ENCODE results near the gene BPIFB6. TPM values are rescaled to one million over a fixed set of nuclear protein-coding genes. Genes with fewer than 3 reads are reported as not detected.

BPIFB6 gene
- total RNA-seq, 3 donors from 2014 or later = not detected

DNA sequence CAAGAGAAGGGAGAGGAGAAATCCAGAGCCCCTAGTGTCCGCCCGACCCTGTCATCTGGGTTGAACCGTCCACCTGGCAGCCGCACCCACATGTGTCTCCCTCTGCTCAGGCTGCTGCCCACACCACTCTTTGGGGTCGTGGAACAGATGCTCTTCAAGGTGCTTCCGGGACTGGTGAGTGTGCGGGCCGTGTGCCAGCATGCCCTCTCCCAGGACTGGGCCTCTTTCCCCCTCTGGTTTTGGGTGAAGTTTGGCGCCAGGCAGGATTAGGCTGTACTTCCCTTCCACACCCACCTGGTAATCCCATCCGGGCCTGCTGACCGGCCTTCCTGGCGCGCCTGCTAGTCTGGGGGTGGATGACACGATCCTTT, 30.2 kb downstream of the BPIFB6 start:
- H3K4me3 ChIP-seq = no peak overlapping the region
- H3K36me3 ChIP-seq = no peaks in the 10 kb centered on the region
- H3K9me3 ChIP-seq = no peaks in the 10 kb centered on the region
- intact Hi-C loops (cut with DNase I; ENCODE audit: low total_unique reads) = no loop called here
- TF ChIP-seq POLR2A (IDR thresholded peaks at IDR 0.05) (no peak), POLR2AphosphoS5 (IDR thresholded peaks at IDR 0.05) (no peak)
- TF ChIP-seq, protein P1, sequence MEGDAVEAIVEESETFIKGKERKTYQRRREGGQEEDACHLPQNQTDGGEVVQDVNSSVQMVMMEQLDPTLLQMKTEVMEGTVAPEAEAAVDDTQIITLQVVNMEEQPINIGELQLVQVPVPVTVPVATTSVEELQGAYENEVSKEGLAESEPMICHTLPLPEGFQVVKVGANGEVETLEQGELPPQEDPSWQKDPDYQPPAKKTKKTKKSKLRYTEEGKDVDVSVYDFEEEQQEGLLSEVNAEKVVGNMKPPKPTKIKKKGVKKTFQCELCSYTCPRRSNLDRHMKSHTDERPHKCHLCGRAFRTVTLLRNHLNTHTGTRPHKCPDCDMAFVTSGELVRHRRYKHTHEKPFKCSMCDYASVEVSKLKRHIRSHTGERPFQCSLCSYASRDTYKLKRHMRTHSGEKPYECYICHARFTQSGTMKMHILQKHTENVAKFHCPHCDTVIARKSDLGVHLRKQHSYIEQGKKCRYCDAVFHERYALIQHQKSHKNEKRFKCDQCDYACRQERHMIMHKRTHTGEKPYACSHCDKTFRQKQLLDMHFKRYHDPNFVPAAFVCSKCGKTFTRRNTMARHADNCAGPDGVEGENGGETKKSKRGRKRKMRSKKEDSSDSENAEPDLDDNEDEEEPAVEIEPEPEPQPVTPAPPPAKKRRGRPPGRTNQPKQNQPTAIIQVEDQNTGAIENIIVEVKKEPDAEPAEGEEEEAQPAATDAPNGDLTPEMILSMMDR (IDR thresholded peaks at IDR 0.05) = no peak
- H3K4me1 ChIP-seq = no peaks in the 10 kb centered on the region
- DNase-seq (ENCODE audit: low spot score in 2 of 2) = no peak
- no peak overlapping the region for H3K27ac ChIP-seq
- H3K27me3 ChIP-seq = no peaks in the 10 kb centered on the region

DNA sequence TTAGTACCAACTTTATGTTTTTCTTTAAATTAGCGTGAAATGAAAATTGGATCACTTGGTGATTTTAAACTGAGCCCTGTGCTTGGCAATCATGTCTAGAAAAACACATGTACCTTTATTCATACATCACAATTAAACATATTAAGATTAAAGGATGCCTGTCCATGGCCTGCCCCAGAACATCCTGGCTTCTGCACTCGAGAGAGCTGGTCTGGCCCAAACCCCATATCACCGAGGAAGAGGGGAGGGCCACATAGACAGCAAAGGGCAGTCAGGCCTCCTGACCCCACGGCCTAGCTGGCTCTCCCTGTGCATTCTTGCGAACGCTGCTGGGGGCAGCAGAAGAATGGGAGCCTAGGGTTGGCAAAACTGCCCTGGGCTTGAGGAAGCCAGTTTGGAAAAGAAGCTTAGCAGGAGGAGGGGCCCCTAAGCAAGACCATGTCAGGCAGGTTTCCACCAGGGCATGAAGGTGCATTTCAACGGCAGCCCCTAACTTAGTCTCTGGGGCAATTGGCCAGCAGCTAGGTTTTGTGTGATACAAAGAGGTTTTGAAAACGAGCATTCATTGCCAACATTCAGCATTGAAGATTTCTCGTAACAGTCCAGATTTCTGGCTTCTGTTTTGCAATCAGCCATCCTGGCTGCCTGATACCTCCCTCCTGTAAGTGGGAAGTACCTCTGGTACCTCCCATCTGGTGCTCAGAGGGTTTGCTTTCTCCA, 30.8 kb downstream of the BPIFB6 start:
- Histone ChIP-seq H3K4me3 (no peak overlapping the region), H3K4me1 (no peaks in the 10 kb centered on the region), H3K36me3 (no peaks in the 10 kb centered on the region), H3K27ac (no peak overlapping the region), H3K9me3 (no peaks in the 10 kb centered on the region), H3K27me3 (no peaks in the 10 kb centered on the region)
- DNase-seq (ENCODE audit: low spot score in 2 of 2) = no peak
- TF ChIP-seq, protein P1 (IDR thresholded peaks at IDR 0.05) = no peak
- no peak for TF ChIP-seq POLR2A (IDR thresholded peaks at IDR 0.05)
- TF ChIP-seq POLR2AphosphoS5 (IDR thresholded peaks at IDR 0.05) = no peak
- intact Hi-C loops (cut with DNase I; ENCODE audit: low total_unique reads) = no loop called here

DNA sequence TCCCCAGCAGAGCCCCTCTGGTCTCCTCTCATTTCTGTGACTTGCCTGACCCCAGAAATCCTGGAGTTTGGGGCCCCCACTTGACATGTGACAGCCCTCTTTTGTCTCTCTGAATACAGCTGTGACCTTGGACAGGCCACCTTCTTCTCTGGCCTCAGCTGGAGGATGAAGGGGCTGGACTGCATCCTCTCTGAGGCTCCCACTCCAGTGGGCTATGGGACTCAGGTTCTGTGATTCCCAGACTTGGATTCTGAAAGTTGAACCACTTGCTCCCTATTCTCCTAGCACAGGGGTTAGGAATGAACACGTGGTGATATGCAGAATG, 31.3 kb downstream of the BPIFB6 start:
- Histone ChIP-seq H3K36me3 (no peaks in the 10 kb centered on the region), H3K9me3 (no peaks in the 10 kb centered on the region), H3K4me1 (no peaks in the 10 kb centered on the region), H3K27ac (no peak overlapping the region), H3K27me3 (no peaks in the 10 kb centered on the region), H3K4me3 (no peak overlapping the region)
- TF ChIP-seq POLR2A (IDR thresholded peaks at IDR 0.05) (no peak), POLR2AphosphoS5 (IDR thresholded peaks at IDR 0.05) (no peak)
- TF ChIP-seq, protein P1 (IDR thresholded peaks at IDR 0.05) = no peak
- intact Hi-C loops (cut with DNase I; ENCODE audit: low total_unique reads) = no loop called here
- no peak for DNase-seq (ENCODE audit: low spot score in 2 of 2)

DNA sequence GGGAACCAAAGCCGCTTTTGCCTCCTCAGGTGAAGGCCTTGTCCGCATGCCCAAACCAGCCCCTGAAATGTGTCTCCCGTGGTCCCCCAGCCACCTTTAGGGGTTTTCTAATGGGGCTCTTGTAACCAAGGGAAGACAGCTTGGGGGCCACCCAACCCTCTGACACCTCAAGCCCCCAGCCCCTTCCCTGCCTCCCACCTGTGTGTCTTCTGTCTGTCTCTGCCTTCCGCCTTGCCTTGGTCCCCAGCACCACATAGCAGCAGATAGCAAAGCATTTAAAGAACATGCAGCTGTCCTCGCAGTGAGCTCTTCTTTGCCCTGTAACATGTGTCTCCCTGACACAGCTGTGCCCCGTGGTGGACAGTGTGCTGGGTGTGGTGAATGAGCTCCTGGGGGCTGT, 31.8 kb downstream of the BPIFB6 start:
- Histone ChIP-seq H3K36me3 (no peaks in the 10 kb centered on the region), H3K27ac (no peak overlapping the region), H3K4me3 (no peak overlapping the region), H3K27me3 (no peaks in the 10 kb centered on the region), H3K9me3 (no peaks in the 10 kb centered on the region), H3K4me1 (no peaks in the 10 kb centered on the region)
- intact Hi-C loops (cut with DNase I; ENCODE audit: low total_unique reads) = no loop called here
- DNase-seq (ENCODE audit: low spot score in 2 of 2) = no peak
- TF ChIP-seq, protein P1 (IDR thresholded peaks at IDR 0.05) = no peak
- TF ChIP-seq POLR2AphosphoS5 (IDR thresholded peaks at IDR 0.05) (no peak), POLR2A (IDR thresholded peaks at IDR 0.05) (no peak)

DNA sequence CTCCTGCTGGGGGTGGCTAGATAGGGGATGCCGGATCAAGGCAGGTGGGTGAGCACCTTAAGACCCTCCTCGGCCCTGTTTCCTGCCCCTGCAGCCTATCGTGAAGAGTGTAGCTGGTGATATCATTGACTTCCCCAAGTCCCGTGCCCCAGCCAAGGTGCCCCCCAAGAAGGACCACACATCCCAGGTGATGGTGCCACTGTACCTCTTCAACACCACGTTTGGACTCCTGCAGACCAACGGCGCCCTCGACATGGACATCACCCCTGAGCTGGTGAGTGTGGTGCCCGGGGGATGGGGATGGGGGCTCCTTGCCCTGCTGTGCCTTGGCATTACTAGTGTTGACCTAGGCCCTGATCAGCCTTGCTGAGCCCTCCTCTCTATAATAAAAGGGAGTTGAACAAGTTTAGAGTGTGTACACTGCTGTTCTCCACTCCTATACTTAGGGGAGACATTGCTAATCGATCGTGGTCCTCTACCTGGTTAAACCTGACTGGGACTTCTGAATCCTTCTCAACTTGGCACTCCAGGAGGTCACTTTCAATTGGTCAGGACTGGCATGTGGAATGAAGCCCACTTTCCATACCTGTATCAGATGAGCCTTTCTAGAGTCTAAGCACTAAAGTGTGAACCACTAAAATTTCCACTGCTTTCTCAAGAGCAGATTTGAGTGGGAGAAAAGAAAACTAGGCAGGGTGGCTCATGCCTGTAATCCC, 33.3 kb downstream of the BPIFB6 start:
- H3K27ac ChIP-seq = no peak overlapping the region
- no peaks in the 10 kb centered on the region for H3K9me3 ChIP-seq
- no peak for TF ChIP-seq POLR2A (IDR thresholded peaks at IDR 0.05)
- TF ChIP-seq, protein P1 (IDR thresholded peaks at IDR 0.05) = no peak
- no peak for TF ChIP-seq POLR2AphosphoS5 (IDR thresholded peaks at IDR 0.05)
- no peak for DNase-seq (ENCODE audit: low spot score in 2 of 2)
- H3K36me3 ChIP-seq = no peaks in the 10 kb centered on the region
- H3K27me3 ChIP-seq = no peaks in the 10 kb centered on the region
- intact Hi-C loops (cut with DNase I; ENCODE audit: low total_unique reads) = no loop called here
- no peaks in the 10 kb centered on the region for H3K4me1 ChIP-seq
- H3K4me3 ChIP-seq = no peak overlapping the region

Data from breast epithelium (tissue), 4 donors.